CD4-positive, alpha-beta T cell treated with Interleukin-15 for 1 hour (primary cell): ENCODE data around the gene EGFL8.

ENCODE experiments used
- DNase-seq: peaks from one replicate; pipeline ENCODE4 v3.0.0-alpha.2; 2020

EGFL8 gene

DNA sequence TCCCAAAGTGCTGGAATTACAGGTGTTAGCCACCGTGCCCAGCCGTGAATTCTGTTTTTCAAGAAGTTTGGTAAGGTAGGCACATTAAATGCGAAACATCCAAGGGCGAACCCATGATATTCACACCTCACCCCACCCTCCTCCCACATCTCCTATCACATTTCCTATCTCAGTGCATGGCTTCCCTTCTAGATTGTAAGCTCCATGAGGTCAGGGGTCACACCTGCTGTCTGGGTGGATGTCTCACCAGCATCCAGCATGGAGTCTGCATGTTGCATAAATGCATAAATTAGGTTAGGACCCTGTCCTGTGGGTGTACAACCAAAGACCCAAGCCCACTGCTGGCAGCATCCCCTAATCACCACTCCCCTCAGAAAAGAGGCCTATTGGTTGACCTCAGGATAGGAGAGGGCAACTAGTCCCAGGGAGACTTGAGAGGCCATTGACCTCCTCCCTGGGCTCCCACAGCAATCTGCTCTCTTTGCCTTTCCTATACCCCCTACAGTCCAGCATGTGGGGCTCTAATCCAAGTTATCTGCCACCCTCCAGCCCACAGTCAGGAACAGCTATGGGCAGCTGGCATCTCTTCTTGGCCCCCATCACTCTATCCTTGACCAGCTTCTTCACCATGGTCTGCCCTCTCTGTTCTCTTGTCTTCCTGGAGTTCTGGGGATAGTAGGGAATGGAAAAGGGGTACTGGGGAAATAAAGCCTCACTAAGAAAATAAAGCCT is 16.8 kb upstream of the EGFL8 start:
- DNase-seq = no peak

DNA sequence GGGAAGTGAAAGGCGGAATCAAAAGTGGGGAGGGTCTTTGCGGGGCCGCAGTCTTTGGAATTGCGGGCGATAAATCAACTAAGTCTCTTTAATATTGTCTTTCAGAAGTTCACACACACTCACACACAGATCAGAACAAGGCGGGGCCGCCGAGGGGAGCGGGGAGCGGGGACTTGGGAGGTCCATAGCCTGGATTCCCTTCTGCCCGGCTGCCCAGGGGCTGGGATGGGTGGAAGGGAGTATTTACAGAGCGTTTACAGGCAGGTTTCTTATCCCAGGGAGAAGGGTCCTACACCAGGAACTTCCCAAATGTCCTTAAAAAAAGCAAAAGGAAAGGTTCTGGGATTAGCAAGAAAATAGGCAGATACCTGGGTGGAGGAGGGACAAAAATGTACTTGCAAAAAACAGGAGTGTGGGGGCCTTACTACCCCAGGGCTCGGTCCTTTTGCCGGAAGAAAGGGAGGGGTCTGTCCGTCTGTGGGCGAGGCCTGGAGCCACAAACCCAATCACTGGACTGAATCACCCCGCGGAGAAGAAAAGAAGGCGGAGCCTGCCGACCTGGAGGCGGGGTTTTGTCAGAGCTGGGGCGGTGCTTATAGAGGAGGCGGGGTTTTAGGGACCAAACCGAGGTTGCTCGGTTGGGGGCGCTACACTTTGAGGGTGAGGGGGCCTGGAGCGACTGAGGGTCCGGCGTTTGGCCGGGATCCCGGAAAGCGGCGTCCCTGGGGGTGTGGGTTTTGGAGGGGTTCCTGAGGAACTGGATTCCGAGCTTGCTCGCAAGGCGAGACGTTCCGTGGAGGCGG is 15.9 kb upstream of the EGFL8 start:
- peak; percentile 76 for DNase-seq

DNA sequence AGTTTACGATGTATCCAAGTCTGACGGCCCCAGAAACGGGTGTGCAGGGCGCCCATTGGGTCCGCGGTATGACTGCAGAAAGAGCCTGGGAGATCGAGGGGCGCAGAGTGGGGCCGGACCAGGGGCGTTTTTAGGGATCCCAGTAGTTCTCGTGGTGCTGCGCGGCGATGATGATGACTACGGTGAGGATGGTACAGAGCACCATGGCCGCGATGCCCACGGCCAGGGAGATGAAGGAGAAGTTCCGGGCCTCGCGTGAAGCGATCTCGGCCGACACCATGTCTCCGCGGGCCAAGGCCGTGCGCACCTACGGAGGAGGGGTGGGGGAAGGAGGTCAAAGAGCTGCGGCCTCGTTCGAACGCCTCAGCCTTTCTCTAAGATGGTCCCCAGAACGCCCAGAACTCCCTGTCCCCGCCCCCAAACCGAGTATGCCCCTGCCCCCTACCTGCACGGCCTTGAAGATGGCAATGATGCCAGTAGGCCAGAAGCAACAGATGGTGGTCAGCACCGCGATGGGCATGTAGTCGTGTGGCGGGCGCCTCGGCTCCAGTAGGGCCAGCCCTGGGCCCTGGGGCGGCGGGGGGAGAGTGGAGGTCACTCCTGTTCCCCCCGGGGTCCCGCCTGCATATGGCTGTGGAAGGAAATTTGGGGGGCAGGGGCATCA is 15.2 kb upstream of the EGFL8 start:
- DNase-seq = peak; percentile 22

DNA sequence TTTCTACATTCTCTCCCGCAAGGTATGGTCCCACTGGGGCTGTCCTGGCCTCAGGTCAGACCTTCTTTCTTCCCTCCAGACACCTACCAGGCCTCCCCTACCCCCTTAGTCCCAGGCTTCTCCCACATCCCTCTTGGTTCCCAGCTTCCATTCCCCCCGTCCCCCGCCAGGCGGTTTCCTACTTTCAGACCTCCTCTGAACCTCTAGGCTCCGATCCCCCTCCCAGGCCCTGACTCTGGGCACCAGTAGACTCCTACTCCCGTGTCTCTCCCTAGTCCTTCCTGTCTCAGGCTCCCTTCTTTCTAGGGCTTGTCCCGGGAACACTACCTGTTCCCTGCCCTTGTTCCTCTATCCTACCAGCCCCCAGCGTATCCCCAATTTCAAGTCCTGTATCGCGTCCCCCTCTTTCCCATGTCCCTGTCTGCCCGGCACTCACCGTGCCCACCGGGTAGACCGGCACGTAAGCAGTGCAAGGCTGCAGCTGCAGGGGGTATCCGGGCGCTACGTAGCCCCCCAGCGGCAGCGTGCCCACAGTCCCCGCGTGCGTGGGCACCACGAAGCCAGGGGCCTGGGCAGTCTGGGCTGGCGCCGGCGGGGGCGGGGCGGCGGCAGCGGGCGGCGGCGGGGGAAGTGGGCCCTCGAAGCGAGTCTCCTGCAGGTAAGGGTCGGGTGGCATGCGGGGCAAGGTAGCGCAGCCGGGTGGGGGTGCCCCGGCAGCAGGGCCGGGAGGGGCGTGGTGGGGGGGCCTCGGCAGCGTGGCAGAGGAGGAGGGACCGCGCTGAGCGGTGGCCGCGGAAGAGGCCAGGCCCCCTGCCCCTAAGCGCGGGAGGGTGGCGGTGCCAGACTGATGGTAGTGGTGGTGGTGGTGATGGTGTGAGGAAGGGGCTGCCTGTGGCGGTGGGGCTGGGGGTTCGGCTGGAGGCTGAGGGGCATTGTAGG is 14.2 kb upstream of the EGFL8 start:
- DNase-seq = no peak

DNA sequence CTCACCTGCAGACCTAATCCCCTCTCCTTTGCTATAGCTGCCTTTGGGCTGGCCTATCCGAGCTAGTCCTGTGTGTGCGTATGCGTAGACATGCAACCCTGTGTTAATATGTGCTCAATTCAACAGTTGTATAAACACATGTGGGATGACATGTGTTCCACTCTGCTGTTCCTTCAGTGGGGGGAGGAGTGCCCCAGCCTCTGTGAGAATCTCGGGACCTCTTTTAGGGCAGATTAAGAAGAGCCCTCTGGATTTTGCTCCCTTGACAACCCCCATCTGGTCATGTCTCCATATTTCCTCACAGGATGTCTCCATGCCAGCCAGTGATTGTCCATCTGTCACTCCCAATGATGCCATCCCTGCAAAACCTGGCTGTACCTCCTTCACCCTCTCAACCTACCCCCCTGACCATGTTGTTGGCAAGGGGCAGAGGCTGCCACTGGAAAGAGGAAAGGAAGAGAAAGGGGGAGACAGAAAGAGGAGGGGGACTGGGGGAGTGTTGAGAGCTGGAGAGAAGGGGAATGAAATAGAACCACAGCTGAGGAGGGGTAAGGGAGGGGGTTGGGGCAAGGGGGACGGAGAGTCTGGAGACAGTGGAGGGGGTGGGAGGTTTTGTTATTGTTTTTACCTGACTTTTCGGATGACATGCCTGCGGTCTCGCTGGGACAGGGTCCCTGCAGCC is 13.1 kb upstream of the EGFL8 start:
- DNase-seq = no peak

DNA sequence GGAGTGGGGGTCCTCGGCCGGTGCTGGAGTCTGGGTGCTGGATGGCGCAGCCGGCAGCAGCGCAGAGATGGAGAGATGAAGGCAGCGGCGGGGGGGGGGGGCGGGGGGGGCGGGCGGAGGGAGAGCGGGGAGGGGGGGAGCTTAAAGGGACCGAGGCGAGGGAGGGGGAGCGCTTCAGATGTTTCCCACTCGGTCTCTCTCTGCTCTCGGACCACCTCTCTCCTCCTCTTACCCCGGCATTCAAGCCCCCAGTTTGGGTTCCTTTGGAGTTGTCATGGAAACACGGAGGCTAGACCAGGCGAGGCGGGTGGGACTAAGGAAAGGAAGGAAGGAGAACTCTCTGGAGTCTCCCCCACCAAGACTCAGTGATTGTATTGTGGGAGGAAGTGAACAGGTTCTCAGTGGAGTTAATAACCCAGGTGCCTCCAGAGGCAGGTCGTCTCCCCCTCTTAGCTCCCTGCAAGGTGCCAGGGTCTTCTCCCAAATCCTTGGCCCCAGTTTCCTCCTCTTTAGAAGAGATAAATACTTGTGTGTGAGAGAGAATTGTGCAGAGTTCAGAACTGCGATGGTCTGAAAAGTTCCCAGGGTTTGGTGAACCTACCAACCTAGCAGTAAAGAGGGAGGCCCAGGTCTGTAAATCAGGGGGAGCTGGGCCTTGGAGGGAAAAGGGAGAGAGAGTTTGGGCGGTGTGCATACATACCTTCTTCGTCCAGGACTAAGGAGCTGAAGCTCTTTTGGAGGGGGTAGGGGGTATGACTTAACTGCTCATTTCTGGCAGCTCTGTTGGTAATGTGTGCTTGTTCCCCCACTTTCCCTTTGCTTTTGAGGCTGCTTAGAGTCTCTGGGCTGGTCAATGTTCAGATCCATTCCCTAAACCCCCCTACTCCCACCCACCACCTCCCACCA is 12.3 kb upstream of the EGFL8 start, which contains the start of gene PRRT1:
PRRT1 (minus strand) TSS at position 77 of the 906 bp plus-strand sequence. CDS start 112 bp downstream, outside the sequence.
- no peak for DNase-seq

DNA sequence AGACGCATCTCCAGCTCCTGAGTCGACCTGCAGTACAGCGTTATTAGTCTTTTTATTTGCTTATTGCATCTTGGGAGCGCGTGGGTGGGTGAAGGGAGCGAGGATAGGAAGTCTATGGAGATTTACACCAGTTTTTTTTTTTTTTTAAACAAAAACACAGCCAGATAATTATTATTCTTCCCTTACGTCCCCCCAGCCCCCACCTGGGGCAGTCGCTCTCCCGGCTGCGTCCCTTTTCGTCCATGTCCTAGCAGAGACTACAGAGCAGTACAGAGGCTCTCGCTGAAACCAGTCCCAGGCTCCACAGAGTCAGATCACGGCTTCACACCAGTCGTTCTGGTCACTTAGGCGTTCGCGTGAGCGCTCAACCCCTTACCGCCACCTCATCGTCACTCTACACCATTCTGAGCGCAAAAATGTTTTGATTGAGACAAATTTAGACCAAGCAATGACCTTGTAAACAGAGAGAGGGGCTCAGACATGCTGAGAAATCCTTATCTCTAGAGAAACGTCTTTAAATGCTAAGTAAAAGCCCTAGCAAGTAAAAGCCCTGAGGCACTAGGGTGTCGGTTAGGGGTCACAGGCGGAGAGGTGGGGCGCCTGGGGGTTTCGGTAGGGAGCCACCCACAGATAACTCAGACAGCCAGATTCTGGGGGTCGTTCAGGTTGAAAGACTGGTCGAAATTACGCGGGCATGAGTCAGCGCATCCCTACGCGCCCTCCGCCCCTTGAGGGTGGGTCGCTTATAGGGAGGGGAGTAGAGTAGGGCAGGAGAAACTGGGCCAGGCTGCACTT is 11.4 kb upstream of the EGFL8 start:
- no peak for DNase-seq

DNA sequence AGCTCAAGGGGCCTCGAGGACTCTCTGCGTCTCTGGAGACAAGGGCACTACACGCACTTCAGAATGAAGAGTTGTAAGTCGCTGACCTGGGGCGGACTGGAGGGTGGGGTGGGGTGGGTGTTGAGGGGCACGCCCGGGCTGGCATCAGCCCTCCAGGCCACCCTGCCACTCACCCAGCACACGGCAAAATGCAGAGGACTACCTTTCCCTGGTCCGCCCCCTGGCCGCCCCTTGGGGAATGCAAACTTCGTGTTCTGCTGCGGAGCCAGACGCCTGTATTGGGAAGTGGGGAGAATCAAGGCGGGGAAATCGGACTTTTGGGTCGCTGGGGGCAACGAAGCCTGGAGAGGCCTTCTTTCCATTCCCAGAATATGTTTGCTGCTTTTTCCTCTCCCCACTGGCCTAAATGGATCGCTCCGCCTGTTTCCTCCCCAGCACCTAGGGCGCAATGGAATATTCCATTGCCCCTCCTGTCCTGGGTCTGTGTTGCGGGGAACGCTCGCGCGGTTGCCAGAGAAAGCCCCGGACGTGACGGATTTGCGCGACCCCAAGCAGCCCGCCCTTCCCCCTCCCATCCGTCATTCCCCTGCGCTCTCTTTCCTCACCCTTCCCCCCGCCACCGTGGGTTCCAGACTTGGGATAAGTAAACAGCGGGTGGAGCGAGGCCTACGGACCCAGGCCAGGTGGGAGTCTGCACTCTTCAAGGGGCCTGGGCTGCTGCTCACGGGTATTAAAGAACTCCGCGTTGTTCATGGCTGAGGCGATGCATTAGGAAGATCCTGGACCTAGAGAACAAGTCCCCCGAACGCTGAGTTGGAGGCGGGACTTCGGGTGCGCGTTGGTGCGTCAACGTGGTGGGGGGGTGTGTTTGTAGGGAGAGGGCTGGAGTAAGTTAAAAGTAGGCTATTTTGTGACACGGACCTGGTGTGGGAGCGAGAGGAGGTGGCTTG is 10.6 kb upstream of the EGFL8 start, which contains the start of gene PPT2:
PPT2 (plus strand) TSS at position 578 of the 950 bp plus-strand sequence. CDS start 454 bp downstream, outside the sequence.
- peak; percentile 78 for DNase-seq

DNA sequence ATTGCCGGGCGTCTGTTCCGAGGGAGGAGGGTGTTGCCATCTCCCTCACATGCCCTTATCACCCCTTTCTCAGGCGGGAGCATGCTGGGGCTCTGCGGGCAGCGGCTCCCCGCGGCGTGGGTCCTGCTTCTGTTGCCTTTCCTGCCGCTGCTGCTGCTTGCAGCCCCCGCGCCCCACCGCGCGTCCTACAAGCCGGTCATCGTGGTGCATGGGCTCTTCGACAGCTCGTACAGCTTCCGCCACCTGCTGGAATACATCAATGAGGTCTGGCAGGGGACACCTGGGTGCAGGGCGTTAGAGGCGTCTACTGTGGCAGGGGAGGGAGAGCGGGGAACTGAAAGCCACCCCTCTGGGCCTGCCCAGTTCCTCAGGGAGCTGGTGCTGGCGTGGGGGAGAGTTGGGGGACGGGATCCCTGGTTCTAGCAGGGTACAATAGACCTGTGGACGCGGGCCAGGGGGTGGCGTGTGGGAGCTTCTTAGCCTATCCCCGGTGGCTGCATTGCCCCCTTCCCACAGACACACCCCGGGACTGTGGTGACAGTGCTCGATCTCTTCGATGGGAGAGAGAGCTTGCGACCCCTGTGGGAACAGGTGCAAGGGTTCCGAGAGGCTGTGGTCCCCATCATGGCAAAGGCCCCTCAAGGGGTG is 9.8 kb upstream of the EGFL8 start:
- DNase-seq = peak; percentile 75

DNA sequence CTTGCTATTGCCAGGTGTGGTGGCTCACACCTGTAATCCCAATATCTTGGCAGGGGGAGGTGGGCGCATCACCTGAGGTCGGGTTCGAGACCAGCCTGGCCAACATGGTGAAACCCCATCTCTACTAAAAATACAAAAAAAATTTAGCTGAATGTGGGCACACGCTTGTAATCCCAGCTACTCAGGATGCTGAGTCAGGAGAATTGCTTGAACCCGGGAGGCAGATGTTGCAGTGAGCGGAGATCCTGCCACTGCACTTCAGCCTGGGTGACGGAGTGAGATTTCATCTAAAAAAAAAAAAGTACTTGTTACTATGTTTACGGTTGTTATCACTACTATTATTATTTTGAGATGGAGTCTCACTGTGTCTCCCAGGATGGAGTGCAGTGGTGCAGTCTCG is 7.5 kb upstream of the EGFL8 start:
- no peak for DNase-seq

DNA sequence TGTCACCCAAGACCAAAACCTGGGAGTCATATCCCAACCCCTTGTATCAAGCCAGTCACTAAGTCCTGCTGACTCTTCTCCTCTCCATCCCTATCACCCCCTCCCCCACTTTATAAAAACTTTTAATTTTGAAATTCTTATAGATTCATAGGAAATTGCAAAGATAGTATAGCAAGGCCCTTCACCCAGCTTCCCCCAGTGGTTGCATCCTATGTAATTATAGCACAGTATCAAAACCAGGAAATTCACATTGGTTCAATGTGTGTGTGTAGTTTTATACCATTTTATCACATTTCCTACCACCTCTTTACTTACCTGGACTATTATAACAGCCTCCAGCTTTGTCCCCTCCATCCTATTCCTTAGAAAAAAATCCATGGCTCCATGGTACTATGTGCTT is 6.3 kb upstream of the EGFL8 start:
- no peak for DNase-seq

DNA sequence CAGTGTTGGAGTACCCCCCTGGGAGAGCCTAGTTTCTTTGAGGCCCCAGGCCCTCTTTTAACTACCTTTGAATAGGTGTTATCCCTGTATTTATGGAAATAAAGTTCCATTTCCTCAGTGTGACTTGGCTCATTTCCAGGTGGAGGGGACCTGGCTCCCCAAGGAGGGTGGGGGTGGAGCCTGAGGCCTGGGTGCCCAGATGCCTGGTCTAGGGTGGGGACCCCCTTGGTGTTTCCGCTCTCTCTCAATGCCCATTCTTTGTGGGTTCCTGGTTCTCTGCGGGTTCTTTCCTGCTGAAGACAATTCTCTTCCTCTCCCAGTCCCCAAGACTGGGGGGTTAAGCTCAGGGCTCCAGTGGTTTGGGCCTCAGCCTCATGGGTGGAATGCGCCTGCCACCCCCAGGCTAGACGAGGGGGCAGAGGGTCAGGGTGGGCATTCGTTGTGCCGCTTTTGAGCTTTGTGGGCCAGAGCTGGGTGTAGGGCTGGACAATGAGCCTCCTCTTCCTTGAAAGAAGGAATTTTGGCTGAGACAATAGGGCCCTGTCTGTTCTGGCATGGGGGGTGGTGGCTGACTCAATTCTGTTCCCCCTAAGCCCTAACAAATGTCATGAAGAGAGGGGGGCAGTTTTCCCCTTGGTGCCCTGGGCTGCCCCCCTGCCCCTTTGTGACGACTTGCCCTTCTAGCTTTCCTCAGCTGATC is 686 bp upstream of the EGFL8 start:
- no peak for DNase-seq

DNA sequence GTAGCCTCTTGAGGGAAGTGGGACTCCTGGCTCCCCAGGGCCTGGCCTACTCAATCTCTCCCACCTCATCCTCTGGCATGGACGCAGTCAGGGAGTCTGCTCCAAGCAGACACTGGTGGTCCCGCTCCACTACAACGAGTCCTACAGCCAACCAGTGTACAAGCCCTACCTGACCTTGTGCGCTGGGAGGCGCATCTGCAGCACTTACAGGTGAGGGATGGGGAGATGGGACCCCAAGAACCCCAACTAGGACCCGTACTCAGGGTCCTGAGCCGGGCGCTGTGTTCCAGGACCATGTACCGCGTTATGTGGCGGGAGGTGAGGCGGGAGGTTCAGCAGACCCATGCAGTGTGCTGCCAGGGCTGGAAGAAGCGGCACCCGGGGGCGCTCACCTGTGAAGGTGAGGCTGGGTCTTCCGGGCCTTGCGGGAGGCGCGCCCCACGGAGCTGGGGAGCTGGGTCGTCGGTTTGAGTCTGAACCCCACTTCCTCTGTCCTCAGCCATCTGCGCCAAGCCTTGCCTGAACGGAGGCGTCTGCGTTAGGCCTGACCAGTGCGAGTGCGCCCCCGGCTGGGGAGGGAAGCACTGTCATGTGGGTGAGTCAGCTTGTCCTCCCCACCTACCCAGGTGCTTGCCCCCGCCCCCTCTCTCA is 2.1 kb downstream of the EGFL8 start:
- no peak for DNase-seq

DNA sequence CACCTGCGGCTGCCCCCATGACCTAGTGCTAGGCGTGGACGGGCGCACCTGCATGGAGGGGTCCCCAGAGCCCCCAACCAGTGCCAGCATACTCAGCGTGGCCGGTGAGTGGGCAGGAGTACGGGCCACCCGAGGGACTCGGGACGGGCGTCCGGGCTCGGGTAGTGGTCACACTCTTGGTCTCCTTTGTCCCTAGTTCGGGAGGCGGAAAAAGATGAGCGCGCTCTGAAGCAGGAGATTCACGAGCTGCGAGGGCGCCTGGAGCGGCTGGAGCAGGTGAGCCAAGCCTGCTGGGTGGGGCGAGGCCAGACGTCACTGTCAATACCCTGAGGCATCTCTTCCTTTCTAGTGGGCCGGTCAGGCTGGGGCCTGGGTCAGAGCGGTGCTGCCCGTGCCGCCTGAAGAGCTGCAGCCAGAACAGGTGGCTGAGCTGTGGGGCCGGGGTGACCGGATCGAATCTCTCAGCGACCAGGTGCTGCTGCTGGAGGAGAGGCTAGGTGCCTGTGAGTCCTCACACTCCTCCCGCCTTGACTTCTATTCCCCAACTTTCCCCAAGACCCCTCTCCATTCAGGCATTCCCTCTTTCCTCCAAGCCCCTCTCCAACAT is 2.9 kb downstream of the EGFL8 start:
- DNase-seq = no peak

DNA sequence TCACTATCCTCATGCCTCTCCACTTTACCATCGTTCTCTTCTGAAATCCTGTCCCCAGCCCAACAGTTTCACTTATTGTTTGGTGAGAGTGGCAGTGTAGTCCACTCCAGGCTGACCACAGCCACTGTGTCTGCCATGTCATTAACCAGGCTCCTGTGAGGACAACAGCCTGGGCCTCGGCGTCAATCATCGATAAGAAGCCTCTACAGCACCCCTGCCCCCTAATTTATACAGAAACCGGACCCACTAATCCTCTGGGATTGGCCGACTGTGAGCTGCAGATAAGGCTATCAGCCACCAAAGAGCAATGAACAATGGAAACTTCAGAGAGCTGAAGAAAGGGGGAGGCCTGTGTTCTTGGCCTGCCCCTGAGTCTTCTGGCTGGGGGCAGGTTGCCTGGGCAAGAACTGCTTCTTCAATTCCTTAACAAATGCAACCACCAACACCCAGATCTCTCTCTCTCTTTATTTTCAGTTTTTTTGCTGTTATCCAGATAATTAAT is 3.4 kb downstream of the EGFL8 start:
- no peak for DNase-seq

DNA sequence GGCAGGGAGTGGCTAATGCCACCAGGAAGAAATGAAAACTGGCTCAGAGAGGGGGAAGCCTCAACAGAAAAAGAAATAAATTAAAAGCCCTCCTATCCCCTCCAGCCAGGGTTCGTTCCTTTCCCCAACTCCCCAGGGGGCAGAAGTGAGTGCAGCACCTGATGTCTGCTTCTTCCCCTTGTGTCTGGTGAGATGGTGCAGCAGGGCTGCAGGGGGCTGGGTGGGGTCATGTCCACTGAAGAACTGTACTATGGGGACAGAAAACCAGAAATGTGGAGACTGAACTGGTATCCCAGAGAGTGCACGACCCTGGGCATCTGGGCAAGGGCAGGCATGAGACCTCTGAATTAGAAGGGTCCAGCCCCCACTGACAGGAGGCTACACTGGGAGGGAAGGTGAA is 4.0 kb downstream of the EGFL8 start:
- no peak for DNase-seq
